Prostate gland (tissue), 2 donors: ENCODE measurements around the gene TMEM38B. TPM values are rescaled to one million over a fixed set of nuclear protein-coding genes. Genes with fewer than 3 reads are reported as not detected.

ENCODE experiments used
- DNase-seq: peaks from one replicate; pipeline ENCODE4 v3.0.0-alpha.2; 2019; ENCODE audit warnings: low spot score
- H3K27ac ChIP-seq, 2 donors: fragments of 200-600 bp; sonication (generic); 2 replicates each; pipeline ENCODE4 v1.5.1; 2017 to 2019
- H3K27me3 ChIP-seq: fragments of 200-600 bp; sonication (generic); replicated peaks from 2 replicates; pipeline ENCODE4 v1.5.1; 2019; ENCODE audit not compliant: insufficient read depth
- H3K36me3 ChIP-seq, 2 donors: fragments of 200-600 bp; sonication (generic); 1 replicate in 1 of 2; 2 replicates in 1 of 2; pipeline versions ENCODE4 v1.5.1 to v1.8.1; 2017 to 2019
- H3K4me1 ChIP-seq: fragments of 200-600 bp; sonication (generic); replicated peaks from 2 replicates; pipeline ENCODE4 v1.5.1; 2019
- H3K4me3 ChIP-seq, 2 donors: fragments of 200-600 bp; sonication (generic); 2 replicates each; pipeline ENCODE4 v1.5.1; 2017 to 2019
- H3K9me3 ChIP-seq: fragments of 200-600 bp; sonication (generic); 2 replicates; pipeline ENCODE4 v1.5.1; 2017
- CTCF ChIP-seq, 4 experiments: fragments of 200-600 bp in 2 of 4; fragments of 450-650 bp in 2 of 4; sonication (generic) in 2 of 4; IDR thresholded peaks; 1 replicate in 3 of 4; 2 replicates in 1 of 4; pipeline ENCODE4 v1.5.1; 2016 to 2019; ENCODE audit warnings: antibody characterized with exemption in 4 of 4, mild to moderate bottlenecking in 2 of 4, moderate library complexity in 2 of 4
- POLR2A ChIP-seq: fragments of 450-650 bp; IDR thresholded peaks from one replicate; pipeline ENCODE4 v1.6.1; 2016; ENCODE audit warnings: antibody characterized with exemption, mild to moderate bottlenecking
- POLR2AphosphoS5 ChIP-seq: sonication (generic); formaldehyde crosslinking; IDR thresholded peaks from one replicate; pipeline ENCODE4 v1.6.1; 2017; ENCODE audit warnings: antibody characterized with exemption
- WGBS: methylation state at CpG from one replicate; pipeline ENCODE4 v1.1.5; 2018; 5-methylcytosine and 5-hydroxymethylcytosine counted together
- intact Hi-C: fragments of 100-400 bp; cut with DNase I; formaldehyde crosslinking; loops from one replicate; pipeline ENCODE4 v1.14.2; 2022
- total RNA-seq, 2 donors: library from RNA; depleted of rRNA; stranded (reverse); fragments of >200 nt; gene quantifications; one replicate each; pipeline ENCODE4 v1.1.0, GENCODE V29; 2016

TMEM38B gene
- total RNA-seq, 2 donors from 2014 or later, result 14.4 to 14.9 TPM

DNA sequence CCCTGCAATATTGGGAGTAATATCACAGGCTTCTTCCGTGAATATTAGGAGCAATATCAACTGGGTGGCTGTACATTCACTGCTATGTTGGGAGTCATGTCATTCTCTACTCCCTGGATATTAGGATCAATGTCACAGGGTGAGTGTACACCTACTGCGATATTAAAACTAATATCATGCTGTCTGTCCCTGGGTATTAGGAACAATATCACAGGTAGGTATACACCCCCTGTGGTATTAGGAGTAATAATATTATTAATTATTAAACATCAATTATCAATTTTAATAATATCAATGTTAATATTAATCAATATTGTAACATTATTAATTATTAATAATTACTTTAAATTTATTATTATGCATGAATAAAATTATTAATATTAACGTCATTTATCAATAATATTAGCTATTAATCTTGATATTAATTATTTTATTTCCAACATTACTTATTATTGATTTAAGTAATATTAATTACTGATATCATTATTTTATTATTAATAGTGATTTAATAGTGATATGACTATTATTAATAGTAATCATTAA, 121.9 kb downstream of the TMEM38B start:
- intact Hi-C loops, result no loop called here
- no peak for DNase-seq
- H3K27ac ChIP-seq, result no peak overlapping the region
- no peaks in the 10 kb centered on the region for H3K27me3 ChIP-seq
- H3K36me3 ChIP-seq, result no peaks in the 10 kb centered on the region
- H3K4me1 ChIP-seq, result no peaks in the 10 kb centered on the region
- H3K4me3 ChIP-seq, result no peak overlapping the region
- H3K9me3 ChIP-seq, result no peaks in the 10 kb centered on the region
- whole genome bisulfite sequencing, result 80% methylated on average over 3 of the region's 3 CpGs
- TF ChIP-seq POLR2A, result no peak

GRCh38 chr9:105816981-105817380, 122.6 kb downstream of the TMEM38B start:
- Histone ChIP-seq H3K27me3 (no peaks in the 10 kb centered on the region), H3K4me1 (no peaks in the 10 kb centered on the region), H3K4me3 (no peak overlapping the region), H3K36me3 (no peaks in the 10 kb centered on the region), H3K27ac (no peak overlapping the region), H3K9me3 (no peaks in the 10 kb centered on the region)
- WGBS, result 94% methylated on average over 5 of the region's 5 CpGs
- no peak for DNase-seq
- intact Hi-C loops, result no loop called here
- TF ChIP-seq CTCF (IDR thresholded peaks at IDR 0.05), result no peak
- no peak for TF ChIP-seq POLR2AphosphoS5
- TF ChIP-seq POLR2A, result no peak

DNA sequence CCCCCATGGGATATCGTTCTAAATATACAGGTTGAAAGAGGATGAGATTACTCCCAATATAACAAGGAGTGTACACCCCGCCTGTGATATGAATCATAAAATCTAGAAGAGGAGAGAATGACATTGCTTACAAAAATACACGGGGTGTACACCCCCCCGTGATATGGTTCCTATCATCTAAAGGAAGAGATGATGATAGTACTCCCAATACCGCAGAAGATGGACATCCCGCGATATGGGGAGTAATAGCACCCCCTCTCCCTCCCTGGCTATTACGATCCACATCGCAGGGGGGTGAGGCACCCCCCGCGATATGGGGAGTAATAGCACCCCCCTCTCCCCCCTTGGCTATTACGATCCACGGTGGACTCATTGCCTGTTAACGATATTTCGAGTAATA, 124.6 kb downstream of the TMEM38B start:
- no peak for DNase-seq
- Histone ChIP-seq H3K27me3 (no peaks in the 10 kb centered on the region), H3K4me1 (no peaks in the 10 kb centered on the region), H3K27ac (no peak overlapping the region), H3K36me3 (no peaks in the 10 kb centered on the region), H3K4me3 (no peak overlapping the region), H3K9me3 (no peaks in the 10 kb centered on the region)
- no peak for TF ChIP-seq CTCF (IDR thresholded peaks at IDR 0.05)
- no peak for TF ChIP-seq POLR2AphosphoS5
- no peak for TF ChIP-seq POLR2A
- intact Hi-C loops, result no loop called here
- WGBS, result 85% methylated on average over 15 of the region's 15 CpGs

DNA sequence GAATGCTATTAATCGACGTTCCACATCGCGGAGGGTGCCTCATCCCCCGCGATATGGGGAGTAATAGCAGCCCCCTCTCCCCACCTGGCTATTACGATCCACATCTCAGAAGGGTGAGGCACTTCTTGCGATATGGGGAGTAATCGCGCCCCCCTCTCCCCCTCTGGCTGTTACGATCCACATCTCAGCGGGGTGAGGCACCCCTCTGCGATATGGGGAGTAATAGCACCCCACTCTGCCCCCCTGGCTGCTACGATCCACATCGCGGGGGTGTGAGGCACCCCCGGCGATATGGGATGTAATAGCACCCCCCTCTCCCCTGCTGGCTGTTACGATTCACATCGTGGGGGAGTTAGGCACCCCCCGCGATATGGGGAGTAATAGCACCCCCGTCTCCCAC, 128.5 kb downstream of the TMEM38B start:
- Histone ChIP-seq H3K27ac (no peak overlapping the region), H3K36me3 (no peaks in the 10 kb centered on the region), H3K27me3 (no peaks in the 10 kb centered on the region), H3K4me1 (no peaks in the 10 kb centered on the region), H3K4me3 (no peak overlapping the region), H3K9me3 (no peaks in the 10 kb centered on the region)
- TF ChIP-seq POLR2AphosphoS5 (no peak), POLR2A (no peak), CTCF (IDR thresholded peaks at IDR 0.05) (no peak)
- WGBS, result 76% methylated on average over 23 of the region's 23 CpGs
- intact Hi-C loops, result no loop called here
- DNase-seq, result no peak

Other genes starting within 250 kb of the TMEM38B start
- gene FSD1L, start 246.5 kb upstream of the TMEM38B start, total RNA-seq, result 1 to 10 TPM; 1.6 to 4.8 TPM
- gene FKTN, start 136.4 kb upstream of the TMEM38B start, total RNA-seq, result 10 to 100 TPM; 10.1 to 20.2 TPM
- not detected for gene TAL2, start 32.1 kb upstream of the TMEM38B start, total RNA-seq